ENCODE data around the gene OR51I1. TPM values are rescaled to one million over a fixed set of nuclear protein-coding genes. Genes with fewer than 3 reads are reported as not detected.

OR51I1 gene
- not detected for total RNA-seq
- total RNA-seq = 0 reads per million in 2 donors

GRCh38 chr11:5441414-5441813 is at the start of gene OR51I1:
OR51I1 (minus strand) TSS chr11:5441514; CDS start chr11:5441514, 0 bp downstream.
- H3K27me3 Mint-ChIP-seq = peaks cover 24% of the 10 kb centered on the region
- no peak within 1 kb of the TSS for H3K4me3 Mint-ChIP-seq
- H3K9me3 ChIP-seq (ENCODE audit: control insufficient read depth, low read length, poor library complexity, severe bottlenecking) = no peaks in the 10 kb centered on the region
- H3K4me1 Mint-ChIP-seq = no peaks in the 10 kb centered on the region
- no peak within 1 kb of the TSS for H3K27ac Mint-ChIP-seq
- no peak for DNase-seq
- peaks cover 2% of the 10 kb centered on the region for H3K36me3 Mint-ChIP-seq (ENCODE audit: low read depth)
- no peak for ATAC-seq

- ATAC-seq (no peak), DNase-seq (no peak)
- H3K4me1 Mint-ChIP-seq = peaks cover 3% of the 10 kb centered on the region
- H3K9me3 ChIP-seq (ENCODE audit: control insufficient read depth, low read length, poor library complexity, severe bottlenecking) = no peaks in the 10 kb centered on the region
- no peak overlapping the region for H3K4me3 Mint-ChIP-seq
- H3K27ac Mint-ChIP-seq = no peak overlapping the region
- H3K36me3 Mint-ChIP-seq (ENCODE audit: low read depth) = peaks cover 2% of the 10 kb centered on the region
- peaks cover 31% of the 10 kb centered on the region for H3K27me3 Mint-ChIP-seq
Measured at GRCh38 chr11:5489576-5490357, 48.5 kb upstream of the OR51I1 start.

- peaks cover 2% of the 10 kb centered on the region for H3K36me3 Mint-ChIP-seq (ENCODE audit: low read depth)
- peaks cover 3% of the 10 kb centered on the region for H3K4me1 Mint-ChIP-seq
- ATAC-seq = no peak
- no peak overlapping the region for H3K4me3 Mint-ChIP-seq
- no peaks in the 10 kb centered on the region for H3K9me3 ChIP-seq (ENCODE audit: control insufficient read depth, low read length, poor library complexity, severe bottlenecking)
- no peak for DNase-seq
- peaks cover 31% of the 10 kb centered on the region for H3K27me3 Mint-ChIP-seq
- H3K27ac Mint-ChIP-seq = no peak overlapping the region
Measured at GRCh38 chr11:5488798-5489399, 47.6 kb upstream of the OR51I1 start.

- DNase-seq (no peak), ATAC-seq (no peak)
- H3K27ac Mint-ChIP-seq = no peak within 1 kb of the TSS
- no peak within 1 kb of the TSS for H3K4me3 Mint-ChIP-seq
- peaks cover 2% of the 10 kb centered on the region for H3K36me3 Mint-ChIP-seq (ENCODE audit: low read depth)
- no peaks in the 10 kb centered on the region for H3K9me3 ChIP-seq (ENCODE audit: control insufficient read depth, low read length, poor library complexity, severe bottlenecking)
- H3K4me1 Mint-ChIP-seq = peaks cover 3% of the 10 kb centered on the region
- peaks cover 31% of the 10 kb centered on the region for H3K27me3 Mint-ChIP-seq
Measured at GRCh38 chr11:5488385-5488784, 47.1 kb upstream of the OR51I1 start, which contains the start of gene OR52D1. OR52D1 (plus strand) TSS chr11:5488685; CDS start chr11:5488707, 22 bp downstream.

- ATAC-seq (no peak), DNase-seq (no peak)
- Mint-ChIP-seq H3K36me3 (ENCODE audit: low read depth) (peaks cover 2% of the 10 kb centered on the region), H3K27me3 (peaks cover 24% of the 10 kb centered on the region), H3K4me1 (peaks cover 3% of the 10 kb centered on the region), H3K4me3 (no peak overlapping the region), H3K27ac (no peak overlapping the region)
- no peaks in the 10 kb centered on the region for H3K9me3 ChIP-seq (ENCODE audit: control insufficient read depth, low read length, poor library complexity, severe bottlenecking)
Measured at GRCh38 chr11:5486421-5486820, 45.1 kb upstream of the OR51I1 start.

- no peak for ATAC-seq
- peaks cover 2% of the 10 kb centered on the region for H3K36me3 Mint-ChIP-seq (ENCODE audit: low read depth)
- no peak overlapping the region for H3K4me3 Mint-ChIP-seq
- no peaks in the 10 kb centered on the region for H3K4me1 Mint-ChIP-seq
- no peaks in the 10 kb centered on the region for H3K9me3 ChIP-seq (ENCODE audit: control insufficient read depth, low read length, poor library complexity, severe bottlenecking)
- peaks cover 20% of the 10 kb centered on the region for H3K27me3 Mint-ChIP-seq
- H3K27ac Mint-ChIP-seq = no peak overlapping the region
- DNase-seq = no peak
Measured at GRCh38 chr11:5486003-5486402, 44.7 kb upstream of the OR51I1 start.

GRCh38 chr11:5476186-5476819 is 35.0 kb upstream of the OR51I1 start:
- Mint-ChIP-seq H3K27ac (no peak overlapping the region), H3K36me3 (ENCODE audit: low read depth) (no peaks in the 10 kb centered on the region), H3K4me3 (no peak overlapping the region), H3K27me3 (peaks cover 54% of the 10 kb centered on the region), H3K4me1 (no peaks in the 10 kb centered on the region)
- no peaks in the 10 kb centered on the region for H3K9me3 ChIP-seq (ENCODE audit: control insufficient read depth, low read length, poor library complexity, severe bottlenecking)
- ATAC-seq = peak; percentile 49
- DNase-seq = peak in 1 of 3 donors; percentile 15

- no peaks in the 10 kb centered on the region for H3K9me3 ChIP-seq (ENCODE audit: control insufficient read depth, low read length, poor library complexity, severe bottlenecking)
- H3K27me3 Mint-ChIP-seq = peaks cover 73% of the 10 kb centered on the region
- no peak overlapping the region for H3K4me3 Mint-ChIP-seq
- ATAC-seq (no peak), DNase-seq (no peak)
- H3K27ac Mint-ChIP-seq = no peak overlapping the region
- H3K4me1 Mint-ChIP-seq = peaks cover 3% of the 10 kb centered on the region
- no peaks in the 10 kb centered on the region for H3K36me3 Mint-ChIP-seq (ENCODE audit: low read depth)
Measured at GRCh38 chr11:5473921-5474320, 32.6 kb upstream of the OR51I1 start.

GRCh38 chr11:5467527-5467926 is 26.2 kb upstream of the OR51I1 start:
- H3K9me3 ChIP-seq (ENCODE audit: control insufficient read depth, low read length, poor library complexity, severe bottlenecking) = no peaks in the 10 kb centered on the region
- no peaks in the 10 kb centered on the region for H3K36me3 Mint-ChIP-seq (ENCODE audit: low read depth)
- H3K4me3 Mint-ChIP-seq = no peak overlapping the region
- DNase-seq (no peak), ATAC-seq (no peak)
- peaks cover 3% of the 10 kb centered on the region for H3K4me1 Mint-ChIP-seq
- H3K27ac Mint-ChIP-seq = no peak overlapping the region
- peaks cover 51% of the 10 kb centered on the region for H3K27me3 Mint-ChIP-seq

- Mint-ChIP-seq H3K27ac (no peak overlapping the region), H3K4me1 (no peaks in the 10 kb centered on the region), H3K4me3 (no peak overlapping the region), H3K27me3 (peaks cover 14% of the 10 kb centered on the region), H3K36me3 (ENCODE audit: low read depth) (no peaks in the 10 kb centered on the region)
- no peaks in the 10 kb centered on the region for H3K9me3 ChIP-seq (ENCODE audit: control insufficient read depth, low read length, poor library complexity, severe bottlenecking)
- ATAC-seq = no peak
- DNase-seq = no peak
Measured at GRCh38 chr11:5460983-5461621, 19.8 kb upstream of the OR51I1 start.

GRCh38 chr11:5449432-5449831 is 8.1 kb upstream of the OR51I1 start:
- Mint-ChIP-seq H3K27ac (no peak overlapping the region), H3K4me1 (no peaks in the 10 kb centered on the region), H3K36me3 (ENCODE audit: low read depth) (no peaks in the 10 kb centered on the region), H3K27me3 (peaks cover 43% of the 10 kb centered on the region), H3K4me3 (no peak overlapping the region)
- no peak for ATAC-seq
- no peak for DNase-seq
- no peaks in the 10 kb centered on the region for H3K9me3 ChIP-seq (ENCODE audit: control insufficient read depth, low read length, poor library complexity, severe bottlenecking)

GRCh38 chr11:5449023-5449422 is 7.7 kb upstream of the OR51I1 start, which contains the start of gene OR51I2:
OR51I2 (plus strand) TSS chr11:5449323; CDS start chr11:5453489, 4,166 bp downstream.
- no peaks in the 10 kb centered on the region for H3K9me3 ChIP-seq (ENCODE audit: control insufficient read depth, low read length, poor library complexity, severe bottlenecking)
- Mint-ChIP-seq H3K4me3 (no peak within 1 kb of the TSS), H3K27me3 (peaks cover 39% of the 10 kb centered on the region), H3K27ac (no peak within 1 kb of the TSS), H3K36me3 (ENCODE audit: low read depth) (no peaks in the 10 kb centered on the region), H3K4me1 (no peaks in the 10 kb centered on the region)
- no peak for ATAC-seq
- DNase-seq = no peak

- DNase-seq (no peak), ATAC-seq (no peak)
- no peak overlapping the region for H3K27ac Mint-ChIP-seq
- H3K27me3 Mint-ChIP-seq = peaks cover 22% of the 10 kb centered on the region
- peaks cover 2% of the 10 kb centered on the region for H3K36me3 Mint-ChIP-seq (ENCODE audit: low read depth)
- H3K4me3 Mint-ChIP-seq = no peak overlapping the region
- no peaks in the 10 kb centered on the region for H3K4me1 Mint-ChIP-seq
- H3K9me3 ChIP-seq (ENCODE audit: control insufficient read depth, low read length, poor library complexity, severe bottlenecking) = no peaks in the 10 kb centered on the region
Measured at GRCh38 chr11:5443835-5444393, 2.6 kb upstream of the OR51I1 start.
